H9 (cell line): Measurements from ENCODE around the gene KRTDAP. TPM values are rescaled to one million over a fixed set of nuclear protein-coding genes. Genes with fewer than 3 reads are reported as not detected.

Experiments used
- DNase-seq: peaks from one replicate; pipeline ENCODE4 v3.0.0-alpha.2; 2017
- H2AFZ ChIP-seq: one replicate; pipeline ENCODE4 v1.6.1; 2013; ENCODE audit warnings: mild to moderate bottlenecking, low read length, control low read depth, moderate library complexity
- H2AK5ac ChIP-seq: 2 replicates; pipeline ENCODE4 v1.6.1; 2013; ENCODE audit warnings: low read length, control low read depth, mixed read lengths; ENCODE audit not compliant: insufficient read length
- H2BK120ac ChIP-seq: one replicate; pipeline ENCODE4 v1.6.1; 2013; ENCODE audit warnings: low read depth, mild to moderate bottlenecking, low read length, control low read depth, inconsistent platforms; ENCODE audit not compliant: poor library complexity, severe bottlenecking
- H2BK12ac ChIP-seq: 2 replicates; pipeline ENCODE4 v1.6.1; 2013; ENCODE audit warnings: low read length, control low read depth, mixed read lengths, low read depth; ENCODE audit not compliant: insufficient read length
- H2BK15ac ChIP-seq: 2 replicates; pipeline ENCODE4 v1.6.1; 2013; ENCODE audit warnings: low read depth, low read length, control low read depth
- H2BK20ac ChIP-seq: one replicate; pipeline ENCODE4 v1.6.1; 2013; ENCODE audit warnings: low read depth, mild to moderate bottlenecking, low read length, control low read depth, inconsistent platforms; ENCODE audit not compliant: poor library complexity, severe bottlenecking
- H2BK5ac ChIP-seq: 2 replicates; pipeline ENCODE4 v1.6.1; 2013; ENCODE audit warnings: low read length, control low read depth, mixed read lengths; ENCODE audit not compliant: insufficient read length
- H3K14ac ChIP-seq: 2 replicates; pipeline ENCODE4 v1.6.1; 2013; ENCODE audit warnings: low read length, control low read depth; ENCODE audit not compliant: insufficient read depth
- H3K18ac ChIP-seq: 2 replicates; pipeline ENCODE4 v1.6.1; 2013; ENCODE audit warnings: low read depth, mild to moderate bottlenecking, mixed read lengths, low read length, control low read depth; ENCODE audit not compliant: insufficient read length
- H3K23ac ChIP-seq: 2 replicates; pipeline ENCODE4 v1.6.1; 2013; ENCODE audit warnings: low read length, control low read depth, mixed read lengths, low read depth; ENCODE audit not compliant: insufficient read length
- H3K23me2 ChIP-seq: 2 replicates; pipeline ENCODE4 v1.6.1; 2013; ENCODE audit warnings: low read depth, mild to moderate bottlenecking, mixed read lengths, low read length, control low read depth; ENCODE audit not compliant: insufficient read length, poor library complexity, severe bottlenecking
- H3K27ac ChIP-seq: 2 replicates; pipeline ENCODE4 v1.5.1; 2013; ENCODE audit warnings: low read length, control low read depth, mixed read lengths, low read depth; ENCODE audit not compliant: insufficient read length
- H3K27me3 ChIP-seq: 2 replicates; pipeline ENCODE4 v1.6.1; 2013; ENCODE audit warnings: low read length, control low read depth, inconsistent platforms; ENCODE audit not compliant: insufficient read depth
- H3K4ac ChIP-seq: 2 replicates; pipeline ENCODE4 v1.6.1; 2013; ENCODE audit warnings: low read depth, mild to moderate bottlenecking, control low read depth, inconsistent platforms, low read length, moderate library complexity
- H3K4me1 ChIP-seq: 2 replicates; pipeline ENCODE4 v1.6.1; 2013; ENCODE audit warnings: low read length, control low read depth, inconsistent platforms; ENCODE audit not compliant: insufficient read depth
- H3K4me2 ChIP-seq: 2 replicates; pipeline ENCODE4 v1.6.1; 2013; ENCODE audit warnings: low read length, control low read depth, mixed read lengths; ENCODE audit not compliant: insufficient read length, insufficient read depth
- H3K56ac ChIP-seq: 2 replicates; pipeline ENCODE4 v1.6.1; 2013; ENCODE audit warnings: low read depth, mild to moderate bottlenecking, mixed read lengths, low read length, control low read depth; ENCODE audit not compliant: insufficient read length
- H3K79me1 ChIP-seq: 2 replicates; pipeline ENCODE4 v1.6.1; 2013; ENCODE audit warnings: low read depth, mild to moderate bottlenecking, moderate library complexity, low read length, control low read depth, inconsistent platforms; ENCODE audit not compliant: insufficient read depth, poor library complexity, severe bottlenecking
- H3K79me2 ChIP-seq: 2 replicates; pipeline ENCODE4 v1.6.1; 2013; ENCODE audit warnings: low read length, control low read depth, inconsistent platforms; ENCODE audit not compliant: insufficient read depth
- H3K9ac ChIP-seq: 2 replicates; pipeline ENCODE4 v1.6.1; 2013; ENCODE audit warnings: low read length, control low read depth, mixed read lengths; ENCODE audit not compliant: insufficient read length; ENCODE audit errors: extremely low read depth
- H3K9me3 ChIP-seq: one replicate; pipeline ENCODE4 v1.6.1; 2013; ENCODE audit warnings: low read depth, low read length, inconsistent platforms; ENCODE audit not compliant: control insufficient read depth
- H3T11ph ChIP-seq: one replicate; pipeline ENCODE4 v1.6.1; 2013; ENCODE audit warnings: mild to moderate bottlenecking, low read length, control low read depth, inconsistent platforms
- H4K20me1 ChIP-seq: one replicate; pipeline ENCODE4 v1.6.1; 2013; ENCODE audit not compliant: control insufficient read depth, insufficient read length, insufficient read depth
- H4K5ac ChIP-seq: 2 replicates; pipeline ENCODE4 v1.6.1; 2013; ENCODE audit warnings: low read depth, mild to moderate bottlenecking, mixed read lengths, low read length, control low read depth; ENCODE audit not compliant: insufficient read length
- H4K8ac ChIP-seq: replicated peaks from 2 replicates; pipeline ENCODE4 v1.6.1; 2013; ENCODE audit warnings: low read length, control low read depth, mixed read lengths, low read depth; ENCODE audit not compliant: insufficient read length
- H4K91ac ChIP-seq: 2 replicates; pipeline ENCODE4 v1.6.1; 2013; ENCODE audit warnings: low read depth, mild to moderate bottlenecking, moderate library complexity, mixed read lengths, low read length, control low read depth; ENCODE audit not compliant: insufficient read length
- H3K27ac Mint-ChIP-seq, 3 experiments: 2 replicates in 2 of 3; 3 replicates in 1 of 3; pipeline ENCODE4 v1.8.0; 2020 to 2021; ENCODE audit warnings: mixed read lengths in 3 of 3, mild to moderate bottlenecking in 1 of 3, moderate library complexity in 1 of 3
- H3K27me3 Mint-ChIP-seq: 2 replicates; pipeline ENCODE4 v1.8.0; 2021; ENCODE audit warnings: low read depth, mild to moderate bottlenecking, moderate library complexity, mixed read lengths
- H3K36me3 Mint-ChIP-seq, 3 experiments: 2 replicates in 2 of 3; 3 replicates in 1 of 3; pipeline ENCODE4 v1.8.0; 2020 to 2021; ENCODE audit warnings: low read depth in 3 of 3, mixed read lengths in 3 of 3; ENCODE audit not compliant: insufficient read depth in 1 of 3
- H3K4me1 Mint-ChIP-seq, 2 experiments: 2 replicates each; pipeline ENCODE4 v1.8.0; 2020; ENCODE audit warnings: mixed read lengths in 2 of 2
- H3K4me3 Mint-ChIP-seq, 2 experiments: 2 replicates in 1 of 2; 3 replicates in 1 of 2; pipeline ENCODE4 v1.8.0; 2020 to 2021; ENCODE audit warnings: mild to moderate bottlenecking in 2 of 2, mixed read lengths in 2 of 2, moderate library complexity in 1 of 2
- H3K9me3 Mint-ChIP-seq, 2 experiments: 2 replicates in 1 of 2; 3 replicates in 1 of 2; pipeline ENCODE4 v1.8.0; 2020; ENCODE audit warnings: mild to moderate bottlenecking in 2 of 2, mixed read lengths in 2 of 2, moderate library complexity in 1 of 2
- WGBS: extraction: QIAGEN DNeasy Blood & Tissue Kit; methylation state at CpG from one replicate; pipeline ENCODE4 v1.1.7; 2013; ENCODE audit warnings: missing lambda C conversion rate, low lambda C conversion rate, mixed read lengths; ENCODE audit not compliant: insufficient read length; ENCODE audit errors: extremely low coverage; 5-methylcytosine and 5-hydroxymethylcytosine counted together
- total RNA-seq: library from RNA; stranded (reverse); gene quantifications from 2 replicates; pipeline ENCODE4 v1.2.1, GENCODE V29; 2021
- TF ChIP-seq, protein P1 (sequence below): fragments of 200-600 bp; sonication (generic); conservative IDR thresholded peaks from 3 replicates; pipeline ENCODE4 v1.8.0; 2021; ENCODE audit warnings: antibody characterized with exemption, mild to moderate bottlenecking

KRTDAP gene
- total RNA-seq, 1 experiment from 2014 or later = 0.87 TPM

DNA sequence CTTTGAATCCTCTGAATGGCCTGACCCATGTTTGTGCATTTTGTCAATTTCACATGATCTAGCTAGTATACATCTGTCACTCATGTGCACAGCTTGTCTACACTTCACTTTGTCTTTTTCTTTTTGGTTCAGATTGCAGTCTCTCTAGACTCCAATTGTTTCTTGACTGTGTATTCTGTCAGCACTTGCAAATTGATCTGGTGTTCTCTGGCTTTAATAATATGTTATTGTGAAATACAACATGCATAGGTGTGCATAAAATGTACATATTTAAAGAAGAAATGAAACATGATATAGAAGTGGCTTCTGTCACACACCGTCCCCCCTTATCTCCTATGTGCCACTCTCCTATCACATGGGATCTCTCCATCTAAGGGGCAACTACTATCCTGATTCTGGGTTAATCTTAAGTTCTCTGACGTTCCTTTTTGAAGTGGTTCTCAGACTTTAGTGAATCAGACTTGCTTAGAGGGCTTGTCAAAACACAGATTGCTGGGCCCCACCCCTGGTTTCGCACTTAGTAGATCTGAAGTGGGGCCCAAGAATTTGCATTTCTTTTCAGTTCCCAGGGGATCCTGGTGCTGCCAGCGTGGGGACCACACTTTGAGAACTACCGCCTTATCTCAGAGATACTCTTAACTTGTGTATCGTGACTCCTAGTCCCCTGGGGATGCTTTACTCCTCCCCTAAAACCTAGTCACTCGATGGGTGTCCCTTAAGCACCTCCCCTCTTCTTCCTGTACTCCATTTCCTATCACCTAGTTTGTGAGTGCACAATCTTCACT, 5.8 kb downstream of the KRTDAP start:
- H3K27ac Mint-ChIP-seq = no peak overlapping the region
- no peaks in the 10 kb centered on the region for H3K79me1 ChIP-seq
- H3T11ph ChIP-seq = no peak overlapping the region
- no peak overlapping the region for H2BK12ac ChIP-seq
- H2AFZ ChIP-seq = no peak overlapping the region
- H3K9me3 ChIP-seq = no peaks in the 10 kb centered on the region
- no peak overlapping the region for H3K4ac ChIP-seq
- WGBS = no CpG with 5 or more reads among the region's 7 CpGs
- H3K9ac ChIP-seq = no peak overlapping the region
- no peaks in the 10 kb centered on the region for H3K4me1 ChIP-seq
- H3K27ac ChIP-seq = no peak overlapping the region
- no peak overlapping the region for H4K8ac ChIP-seq
- H3K14ac ChIP-seq = no peak overlapping the region
- no peaks in the 10 kb centered on the region for H3K27me3 ChIP-seq
- H3K56ac ChIP-seq = no peak overlapping the region
- H3K4me2 ChIP-seq = no peak overlapping the region
- no peaks in the 10 kb centered on the region for H3K9me3 Mint-ChIP-seq
- H3K23me2 ChIP-seq = no peaks in the 10 kb centered on the region
- no peak overlapping the region for H3K23ac ChIP-seq
- no peak overlapping the region for H4K91ac ChIP-seq
- no peaks in the 10 kb centered on the region for H3K79me2 ChIP-seq
- no peak for DNase-seq
- H3K4me3 Mint-ChIP-seq = no peak overlapping the region
- peaks cover 19% of the 10 kb centered on the region for H3K27me3 Mint-ChIP-seq
- H2BK120ac ChIP-seq = no peak overlapping the region
- no peak overlapping the region for H3K18ac ChIP-seq
- no peak overlapping the region for H2AK5ac ChIP-seq
- no peaks in the 10 kb centered on the region for H4K20me1 ChIP-seq
- no peak overlapping the region for H2BK15ac ChIP-seq
- no peaks in the 10 kb centered on the region for H3K36me3 Mint-ChIP-seq
- no peak overlapping the region for H2BK5ac ChIP-seq
- H4K5ac ChIP-seq = no peak overlapping the region
- H2BK20ac ChIP-seq = no peak overlapping the region
- TF ChIP-seq, protein P1, sequence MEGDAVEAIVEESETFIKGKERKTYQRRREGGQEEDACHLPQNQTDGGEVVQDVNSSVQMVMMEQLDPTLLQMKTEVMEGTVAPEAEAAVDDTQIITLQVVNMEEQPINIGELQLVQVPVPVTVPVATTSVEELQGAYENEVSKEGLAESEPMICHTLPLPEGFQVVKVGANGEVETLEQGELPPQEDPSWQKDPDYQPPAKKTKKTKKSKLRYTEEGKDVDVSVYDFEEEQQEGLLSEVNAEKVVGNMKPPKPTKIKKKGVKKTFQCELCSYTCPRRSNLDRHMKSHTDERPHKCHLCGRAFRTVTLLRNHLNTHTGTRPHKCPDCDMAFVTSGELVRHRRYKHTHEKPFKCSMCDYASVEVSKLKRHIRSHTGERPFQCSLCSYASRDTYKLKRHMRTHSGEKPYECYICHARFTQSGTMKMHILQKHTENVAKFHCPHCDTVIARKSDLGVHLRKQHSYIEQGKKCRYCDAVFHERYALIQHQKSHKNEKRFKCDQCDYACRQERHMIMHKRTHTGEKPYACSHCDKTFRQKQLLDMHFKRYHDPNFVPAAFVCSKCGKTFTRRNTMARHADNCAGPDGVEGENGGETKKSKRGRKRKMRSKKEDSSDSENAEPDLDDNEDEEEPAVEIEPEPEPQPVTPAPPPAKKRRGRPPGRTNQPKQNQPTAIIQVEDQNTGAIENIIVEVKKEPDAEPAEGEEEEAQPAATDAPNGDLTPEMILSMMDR = no peak
- H3K4me1 Mint-ChIP-seq = peaks cover 0 to 3% of the 10 kb centered on the region in 2 experiments; a peak in 1 of 4 replicates
